Measurements from ENCODE around the gene TRIL.
A peak's percentile ranks its signal among the peaks of the same experiment; 100 is the strongest.

The TRIL gene

GRCh38 chr7:28937619-28938018, 20.5 kb downstream of the TRIL start:
- DNase-seq, result no peak

DNA sequence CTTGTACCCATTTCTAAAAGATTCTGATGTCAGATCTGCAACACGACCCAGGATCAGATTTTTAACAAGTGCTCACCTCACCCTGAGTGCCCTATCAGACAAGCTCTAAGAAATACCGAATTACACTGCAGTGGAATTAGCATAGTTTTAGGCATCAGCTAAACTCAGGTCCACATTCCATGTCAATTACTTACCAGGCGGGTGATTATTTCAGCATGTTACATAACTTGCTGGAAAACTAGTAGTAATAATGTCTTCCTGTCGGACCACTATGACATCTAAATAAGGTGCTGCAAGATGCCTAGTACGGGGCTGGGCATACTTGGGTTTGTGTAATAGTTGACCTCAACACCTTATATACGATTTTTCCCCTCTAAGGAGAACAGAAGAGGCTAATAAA, 21.0 kb downstream of the TRIL start:
- no peak for DNase-seq

DNA sequence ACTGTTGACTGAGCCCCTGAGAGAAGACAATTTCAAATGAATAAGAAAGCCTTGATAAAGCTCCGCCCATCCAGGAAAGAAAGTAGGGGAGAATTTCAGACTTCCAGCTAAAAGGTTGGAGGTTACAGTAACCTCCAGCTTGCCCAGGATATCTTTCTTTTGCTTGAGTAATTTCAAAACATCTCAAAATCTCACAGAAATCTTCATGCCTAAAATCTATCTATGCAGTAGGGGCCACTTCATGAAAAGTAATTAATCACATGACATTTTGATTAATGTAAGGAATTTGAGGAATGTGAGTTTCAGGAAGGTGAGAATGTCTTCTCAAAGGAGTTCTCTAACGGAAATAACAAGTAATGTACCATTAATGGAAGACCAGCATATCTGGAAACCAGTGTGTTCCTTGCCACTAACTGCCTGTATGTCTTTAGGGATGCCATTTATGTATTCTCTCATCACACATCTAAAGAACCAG, 24.2 kb downstream of the TRIL start:
- no peak for DNase-seq

DNA sequence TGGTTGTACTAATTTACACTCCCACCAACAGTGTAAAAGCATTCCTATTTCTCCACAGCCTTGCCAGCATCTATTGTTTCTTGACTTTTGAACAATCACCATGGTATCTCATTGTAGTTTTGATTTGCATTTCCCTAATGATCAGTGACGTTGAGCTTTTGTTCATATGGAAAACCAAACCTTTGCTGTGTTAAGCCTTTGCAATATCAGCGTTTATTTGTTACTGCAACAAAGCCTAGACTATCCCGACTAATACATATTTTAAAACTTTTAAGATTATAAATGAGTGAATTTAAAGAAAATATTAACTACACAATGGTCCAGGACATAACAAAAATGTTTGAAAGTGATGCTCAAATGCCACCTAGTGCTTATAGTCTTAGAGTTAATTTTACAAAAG, 26.6 kb downstream of the TRIL start:
- DNase-seq, result no peak

- DNase-seq, result peak; percentile 91
These were observed 31.1 kb downstream of the TRIL start for GRCh38 chr7:28926871-28927597.

DNA sequence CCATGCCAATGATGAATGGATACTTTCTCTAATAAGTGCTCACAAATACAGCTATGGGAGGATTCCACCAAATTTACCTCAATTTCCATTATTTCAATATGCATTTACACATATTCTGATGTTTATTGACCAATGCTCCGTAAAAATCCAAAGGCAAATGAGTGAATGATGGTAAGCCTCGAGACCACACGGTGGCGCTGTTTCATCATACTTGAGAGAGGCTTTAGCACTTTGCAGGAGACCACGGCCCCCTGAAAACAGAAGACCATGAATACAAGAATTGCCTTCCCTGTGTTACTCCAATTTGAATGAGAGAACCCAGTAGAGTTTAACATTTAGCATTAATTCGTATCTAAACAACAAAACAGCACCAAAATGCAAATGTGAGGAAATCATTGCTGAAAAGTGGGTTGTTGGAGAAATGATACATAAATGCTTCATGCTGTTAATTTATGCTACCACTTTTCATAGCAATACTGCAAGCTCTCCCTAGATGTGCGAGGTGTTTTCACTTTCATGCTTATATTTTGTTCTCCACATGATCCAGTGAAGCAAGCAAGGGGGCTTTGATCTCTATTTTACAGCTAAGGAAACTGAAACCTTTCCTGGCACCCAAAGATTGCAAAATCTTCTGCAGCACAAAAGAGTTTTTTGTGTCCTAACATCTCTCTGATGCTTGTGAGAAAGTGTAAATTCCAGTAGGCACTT, 35.4 kb downstream of the TRIL start:
- DNase-seq, result peak; percentile 88

DNA sequence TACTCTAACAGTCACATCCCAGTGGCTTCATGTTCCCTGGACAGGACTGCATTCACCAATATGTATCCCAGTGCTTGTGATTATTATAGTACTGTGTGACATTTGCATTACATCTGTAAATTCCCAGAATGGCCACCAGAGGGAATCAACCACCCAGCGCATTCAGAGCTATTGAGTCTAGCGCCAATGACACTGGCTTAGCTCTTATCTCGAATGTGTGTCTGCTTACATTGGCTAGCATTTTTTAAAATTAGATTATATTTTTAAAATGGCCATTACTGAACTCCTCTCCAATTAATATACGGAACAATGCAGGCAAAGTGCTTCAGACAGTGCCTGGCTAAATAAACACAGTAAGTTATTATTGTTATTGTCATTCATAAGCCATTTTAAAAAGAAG, 36.3 kb downstream of the TRIL start:
- DNase-seq, result peak; percentile 92

- no peak for DNase-seq
These were observed 37.7 kb downstream of the TRIL start for GRCh38 chr7:28920424-28920823.

DNA sequence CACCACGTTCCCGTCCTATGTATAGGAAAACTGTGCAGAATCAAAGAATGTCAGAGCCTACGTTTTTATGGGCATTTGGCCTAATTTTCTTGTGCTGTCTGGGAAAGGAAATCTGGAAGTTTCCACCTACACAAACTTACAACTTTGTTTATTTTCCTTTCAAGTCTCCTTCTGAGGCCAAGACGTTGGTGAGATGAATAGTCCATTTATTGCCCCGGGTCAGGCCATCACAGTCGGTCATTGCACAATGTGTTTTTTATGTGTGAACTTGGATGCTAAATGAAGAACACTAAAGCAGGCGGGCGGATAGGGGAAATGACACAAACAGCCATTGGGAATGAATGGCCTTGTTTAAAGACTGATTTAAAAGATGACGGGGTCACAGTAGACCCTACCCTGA, 38.6 kb downstream of the TRIL start:
- no peak for DNase-seq

DNA sequence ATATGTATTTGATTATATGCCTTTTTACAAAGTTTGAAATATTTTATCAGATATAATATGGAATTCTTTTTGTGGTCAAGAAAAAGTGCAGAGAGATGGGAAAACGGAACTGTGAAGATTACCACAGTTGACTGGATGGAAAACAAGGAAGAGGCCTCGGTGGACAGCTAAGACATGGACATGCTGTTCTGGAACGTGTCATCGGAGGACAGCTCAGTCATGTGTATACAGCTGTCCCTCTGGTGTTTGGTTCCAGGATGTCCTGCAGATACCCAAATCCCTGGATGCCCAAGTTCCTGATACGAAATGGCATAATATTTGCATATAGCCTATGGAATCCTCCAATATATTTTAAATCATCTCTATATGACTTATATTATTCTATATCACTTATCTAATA, 49.4 kb downstream of the TRIL start:
- no peak for DNase-seq

- DNase-seq, result no peak
These were observed 52.7 kb downstream of the TRIL start for GRCh38 chr7:28905464-28905863.

GRCh38 chr7:28904578-28905048, 53.5 kb downstream of the TRIL start:
- DNase-seq, result no peak

GRCh38 chr7:28903730-28904577, 54.2 kb downstream of the TRIL start:
- DNase-seq, result no peak

Data from COR-L47 (cell line).